Peyer's patch (tissue), 4 donors: ENCODE results near the gene APOF.

Experiments
- POLR2A ChIP-seq, 2 donors: fragments of 450-650 bp; IDR thresholded peaks; one replicate each; pipeline ENCODE4 v1.5.1; 2017; ENCODE audit warnings: antibody characterized with exemption in 2 of 2, mild to moderate bottlenecking in 2 of 2, moderate library complexity in 2 of 2
- TF ChIP-seq, protein P1 (sequence below), 6 experiments: fragments of 450-650 bp in 4 of 6; fragments of 200-600 bp in 2 of 6; sonication (generic) in 1 of 6; IDR thresholded peaks; one replicate each; pipeline ENCODE4 v1.5.1; 2017 to 2019; ENCODE audit warnings: antibody characterized with exemption in 6 of 6, mild to moderate bottlenecking in 3 of 6, moderate library complexity in 1 of 6

DNA sequence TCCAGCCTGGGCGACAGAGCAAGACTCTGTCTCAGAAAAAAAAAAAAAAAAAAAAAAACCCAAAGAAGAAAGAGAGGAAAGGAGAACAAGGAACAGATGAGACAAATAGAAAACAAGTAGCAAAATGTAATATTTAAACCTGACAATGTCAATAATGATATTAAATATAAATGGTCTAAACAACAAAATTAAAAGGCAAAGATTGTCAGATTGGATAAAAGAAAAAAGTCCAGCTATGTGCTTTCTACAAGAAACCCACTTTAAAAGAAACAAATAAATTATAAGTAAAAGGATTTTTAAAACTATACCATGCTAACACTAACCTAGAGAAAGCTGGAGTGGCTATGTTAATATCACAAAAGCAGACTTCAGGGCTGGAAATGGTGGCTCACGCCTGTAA, 29.7 kb upstream of the APOF start:
- TF ChIP-seq, protein P1, sequence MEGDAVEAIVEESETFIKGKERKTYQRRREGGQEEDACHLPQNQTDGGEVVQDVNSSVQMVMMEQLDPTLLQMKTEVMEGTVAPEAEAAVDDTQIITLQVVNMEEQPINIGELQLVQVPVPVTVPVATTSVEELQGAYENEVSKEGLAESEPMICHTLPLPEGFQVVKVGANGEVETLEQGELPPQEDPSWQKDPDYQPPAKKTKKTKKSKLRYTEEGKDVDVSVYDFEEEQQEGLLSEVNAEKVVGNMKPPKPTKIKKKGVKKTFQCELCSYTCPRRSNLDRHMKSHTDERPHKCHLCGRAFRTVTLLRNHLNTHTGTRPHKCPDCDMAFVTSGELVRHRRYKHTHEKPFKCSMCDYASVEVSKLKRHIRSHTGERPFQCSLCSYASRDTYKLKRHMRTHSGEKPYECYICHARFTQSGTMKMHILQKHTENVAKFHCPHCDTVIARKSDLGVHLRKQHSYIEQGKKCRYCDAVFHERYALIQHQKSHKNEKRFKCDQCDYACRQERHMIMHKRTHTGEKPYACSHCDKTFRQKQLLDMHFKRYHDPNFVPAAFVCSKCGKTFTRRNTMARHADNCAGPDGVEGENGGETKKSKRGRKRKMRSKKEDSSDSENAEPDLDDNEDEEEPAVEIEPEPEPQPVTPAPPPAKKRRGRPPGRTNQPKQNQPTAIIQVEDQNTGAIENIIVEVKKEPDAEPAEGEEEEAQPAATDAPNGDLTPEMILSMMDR (IDR thresholded peaks at IDR 0.05) = no peak
- TF ChIP-seq POLR2A (IDR thresholded peaks at IDR 0.05) = no peak
